Measurements from ENCODE around the gene LIPK.

LIPK gene

GRCh38 chr10:88745633-88746032 is 39.6 kb downstream of the LIPK start:
- no peak overlapping the region for H3K4me2 ChIP-seq (ENCODE audit: low read length)
- H3K9me3 ChIP-seq (ENCODE audit: low read length): no peaks in the 10 kb centered on the region
- no peaks in the 10 kb centered on the region for H4K20me1 ChIP-seq (ENCODE audit: insufficient read depth, low read length)
- no peaks in the 10 kb centered on the region for H3K36me3 ChIP-seq (ENCODE audit: insufficient read depth, low read length)
- no peaks in the 10 kb centered on the region for H3K27me3 ChIP-seq (ENCODE audit: insufficient read depth, low read length)
- H3K9me2 ChIP-seq (ENCODE audit: low read depth, low read length): no peaks in the 10 kb centered on the region
- TF ChIP-seq EZH2 (IDR thresholded peaks at IDR 0.05; ENCODE audit: borderline replicate concordance, low read length) (no peak), CTCF (IDR thresholded peaks at IDR 0.05; ENCODE audit: low read length) (no peak)
- H3K9ac ChIP-seq (ENCODE audit: low read length): no peak overlapping the region
- H3K27ac ChIP-seq (ENCODE audit: low read depth, low read length, poor library complexity, severe bottlenecking): no peak overlapping the region
- no peaks in the 10 kb centered on the region for H3F3A ChIP-seq (ENCODE audit: insufficient read depth, low read length)
- no peaks in the 10 kb centered on the region for H3K4me1 ChIP-seq (ENCODE audit: insufficient read depth, low read length, severe bottlenecking)
- no peak overlapping the region for H2AFZ ChIP-seq (ENCODE audit: low read length)
- no peaks in the 10 kb centered on the region for H3K79me2 ChIP-seq (ENCODE audit: insufficient read depth, low read length)
- no peak overlapping the region for H3K4me3 ChIP-seq (ENCODE audit: low read depth, low read length, poor library complexity, severe bottlenecking)

- Histone ChIP-seq H3K9me2 (ENCODE audit: low read depth, low read length) (no peaks in the 10 kb centered on the region), H3K9ac (ENCODE audit: low read length) (no peak overlapping the region), H3K79me2 (ENCODE audit: insufficient read depth, low read length) (no peaks in the 10 kb centered on the region), H3K4me1 (ENCODE audit: insufficient read depth, low read length, severe bottlenecking) (no peaks in the 10 kb centered on the region), H3K27me3 (ENCODE audit: insufficient read depth, low read length) (no peaks in the 10 kb centered on the region), H4K20me1 (ENCODE audit: insufficient read depth, low read length) (no peaks in the 10 kb centered on the region), H2AFZ (ENCODE audit: low read length) (no peak overlapping the region), H3F3A (ENCODE audit: insufficient read depth, low read length) (no peaks in the 10 kb centered on the region), H3K9me3 (ENCODE audit: low read length) (no peaks in the 10 kb centered on the region), H3K36me3 (ENCODE audit: insufficient read depth, low read length) (no peaks in the 10 kb centered on the region), H3K4me3 (ENCODE audit: low read depth, low read length, poor library complexity, severe bottlenecking) (no peak overlapping the region), H3K27ac (ENCODE audit: low read depth, low read length, poor library complexity, severe bottlenecking) (no peak overlapping the region), H3K4me2 (ENCODE audit: low read length) (no peak overlapping the region)
- no peak for TF ChIP-seq EZH2 (IDR thresholded peaks at IDR 0.05; ENCODE audit: borderline replicate concordance, low read length)
- TF ChIP-seq CTCF (IDR thresholded peaks at IDR 0.05; ENCODE audit: low read length): no peak
These were observed 48.2 kb downstream of the LIPK start for GRCh38 chr10:88754287-88754686.

- no peaks in the 10 kb centered on the region for H3F3A ChIP-seq (ENCODE audit: insufficient read depth, low read length)
- no peak overlapping the region for H3K4me3 ChIP-seq (ENCODE audit: low read depth, low read length, poor library complexity, severe bottlenecking)
- no peak overlapping the region for H3K4me2 ChIP-seq (ENCODE audit: low read length)
- TF ChIP-seq CTCF (IDR thresholded peaks at IDR 0.05; ENCODE audit: low read length): no peak
- no peak for TF ChIP-seq EZH2 (IDR thresholded peaks at IDR 0.05; ENCODE audit: borderline replicate concordance, low read length)
- H3K27ac ChIP-seq (ENCODE audit: low read depth, low read length, poor library complexity, severe bottlenecking): no peak overlapping the region
- H3K79me2 ChIP-seq (ENCODE audit: insufficient read depth, low read length): no peaks in the 10 kb centered on the region
- no peaks in the 10 kb centered on the region for H3K9me2 ChIP-seq (ENCODE audit: low read depth, low read length)
- H3K4me1 ChIP-seq (ENCODE audit: insufficient read depth, low read length, severe bottlenecking): no peaks in the 10 kb centered on the region
- no peaks in the 10 kb centered on the region for H3K27me3 ChIP-seq (ENCODE audit: insufficient read depth, low read length)
- H4K20me1 ChIP-seq (ENCODE audit: insufficient read depth, low read length): no peaks in the 10 kb centered on the region
- no peak overlapping the region for H3K9ac ChIP-seq (ENCODE audit: low read length)
- no peaks in the 10 kb centered on the region for H3K36me3 ChIP-seq (ENCODE audit: insufficient read depth, low read length)
- H2AFZ ChIP-seq (ENCODE audit: low read length): no peak overlapping the region
- no peaks in the 10 kb centered on the region for H3K9me3 ChIP-seq (ENCODE audit: low read length)
These were observed 49.7 kb downstream of the LIPK start for GRCh38 chr10:88755753-88756152.
